Ramos (cell line): Measurements from ENCODE around the gene FHIT.

Source experiments
- in situ Hi-C: fragments of 300-500 bp; cut with MboI; formaldehyde crosslinking; loops from one replicate; pipeline ENCODE4 v1.14.3; 2022; ENCODE audit warnings: low sequenced_read_pairs; ENCODE audit not compliant: unreplicated experiment

FHIT gene

DNA sequence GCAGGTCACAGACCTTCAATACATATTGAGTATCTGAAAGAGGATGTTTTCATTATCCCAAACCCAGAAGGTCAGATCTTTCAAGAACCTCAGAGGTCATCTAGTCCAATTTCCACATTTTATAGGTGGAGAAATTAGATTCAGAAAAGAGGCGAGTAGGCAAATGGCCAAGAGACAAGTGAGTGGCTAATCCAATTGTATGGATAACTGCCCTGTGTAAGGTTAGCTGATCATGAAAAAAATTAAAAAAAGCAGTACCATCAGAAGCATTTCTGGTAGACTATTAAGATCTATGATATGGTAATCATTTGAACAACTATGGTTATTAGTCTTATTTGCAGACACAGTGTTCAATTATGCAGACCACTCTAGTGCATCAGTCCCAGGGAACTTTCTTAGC lies 1540.7 kb downstream of the FHIT start:
- in situ Hi-C loops = no loop called here

DNA sequence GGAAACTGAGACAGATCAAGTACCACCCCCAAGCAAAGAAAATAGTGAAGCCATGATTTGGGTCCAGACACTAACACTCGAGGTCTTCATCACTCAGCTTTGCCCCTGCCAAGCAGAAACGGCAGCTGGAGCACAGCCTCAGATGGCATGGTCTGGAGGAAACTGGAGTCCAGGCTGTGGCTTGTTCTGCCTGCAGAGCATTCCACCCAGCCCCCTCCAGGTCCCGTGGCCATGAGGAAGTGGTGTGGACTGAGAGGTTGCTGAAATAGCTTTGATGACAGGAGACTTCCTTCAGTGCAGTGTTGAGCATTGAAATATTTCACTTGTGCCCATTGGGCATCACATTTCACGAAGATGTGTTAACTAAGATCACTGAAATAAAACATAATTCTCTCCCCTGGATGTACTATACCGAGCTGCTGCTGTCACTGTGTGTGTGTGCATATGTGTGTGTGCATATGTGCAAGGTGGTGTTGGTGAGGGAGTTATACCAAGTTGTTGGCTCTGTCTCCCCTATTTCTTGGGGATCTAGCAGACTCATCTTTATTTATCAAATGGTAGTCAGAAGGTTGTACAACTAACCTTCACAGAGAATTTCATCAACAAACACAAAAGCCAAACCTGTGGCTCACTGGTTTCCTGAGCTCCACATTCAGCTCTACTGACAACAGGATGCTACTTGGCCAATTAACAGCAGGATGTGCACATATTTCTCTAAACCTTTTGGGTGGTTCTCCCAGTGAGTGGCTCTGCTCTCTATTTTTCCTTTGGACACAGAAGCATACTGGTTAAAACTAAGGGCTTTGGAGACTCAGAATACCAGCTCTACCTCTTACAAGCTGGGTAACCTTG lies 1541.3 kb downstream of the FHIT start:
- in situ Hi-C loops = no loop called here

DNA sequence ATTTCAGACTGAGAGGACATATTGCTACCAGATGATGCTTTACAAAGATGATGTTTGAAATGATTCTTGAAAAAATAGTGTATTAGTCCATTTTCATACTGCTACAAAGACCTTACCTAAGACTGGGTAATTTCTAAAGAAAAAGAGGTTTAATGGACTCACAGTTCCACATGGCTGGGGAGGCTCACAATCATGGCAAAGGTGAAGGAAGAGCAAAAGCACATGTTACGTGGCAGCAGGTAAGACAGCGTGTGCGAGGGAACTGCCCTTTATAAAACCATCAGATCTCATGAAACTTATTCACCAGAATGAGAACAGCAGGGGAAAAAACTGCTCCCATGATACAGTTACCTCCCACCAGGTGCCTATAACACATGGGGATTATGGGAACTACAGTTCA lies 1543.0 kb downstream of the FHIT start:
- in situ Hi-C loops = no loop called here

DNA sequence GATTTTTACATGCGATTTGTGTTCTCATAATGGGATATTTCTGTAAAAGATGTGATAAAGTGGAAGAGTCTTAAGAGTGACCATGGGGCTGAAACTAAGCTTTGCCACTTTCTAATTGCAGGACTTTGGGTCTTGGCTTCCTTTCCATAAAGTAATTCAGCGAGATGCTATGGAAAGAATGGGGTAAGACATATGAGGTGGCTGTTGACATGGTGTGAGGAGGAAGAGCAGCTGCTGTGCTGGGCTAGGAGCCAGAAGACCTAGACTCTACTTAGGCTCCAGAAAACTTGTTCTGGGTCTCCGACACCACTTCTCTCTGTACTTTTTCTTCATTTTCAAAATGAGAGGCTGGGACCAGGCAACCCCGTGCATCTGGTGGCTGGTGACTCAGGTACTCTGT lies 1547.0 kb downstream of the FHIT start:
- in situ Hi-C loops = no loop called here

DNA sequence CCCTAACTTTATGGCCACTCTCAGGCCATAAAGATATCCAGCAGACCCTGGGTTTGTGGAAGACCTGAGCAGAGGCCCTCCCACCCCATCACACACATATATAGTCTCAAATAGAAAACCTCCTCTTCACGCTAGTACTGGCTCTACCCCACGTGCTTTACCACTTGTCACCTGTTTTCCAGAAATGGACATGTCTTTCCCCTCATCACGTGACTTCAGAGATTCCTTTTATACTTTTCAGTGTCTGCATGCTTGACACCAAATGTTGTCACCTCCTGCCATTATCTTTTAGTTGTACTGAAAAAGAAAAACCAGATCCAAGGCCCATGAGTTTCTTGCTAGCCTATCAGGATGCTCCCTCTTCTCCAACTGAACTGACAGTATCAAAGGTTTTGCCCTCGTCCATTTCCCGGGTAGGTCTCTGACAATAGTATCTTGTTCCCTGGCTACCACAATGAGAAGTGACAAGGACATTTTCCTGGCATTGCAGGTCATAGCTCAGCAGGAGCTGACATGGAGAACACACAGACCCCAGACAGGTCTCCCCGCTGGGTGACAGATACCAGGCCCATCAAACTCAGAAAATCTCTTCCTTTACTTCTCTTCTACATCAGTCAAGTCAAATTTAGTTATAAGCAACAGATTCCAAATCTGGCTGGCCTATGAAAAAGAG lies 1551.5 kb downstream of the FHIT start:
- in situ Hi-C loops = no loop called here
